ENCODE data around the gene TMEM219. TPM values are rescaled to one million over a fixed set of nuclear protein-coding genes. Genes with fewer than 3 reads are reported as not detected.

Gene TMEM219
- total and polyA plus RNA-seq, 9 donors: 49.5 to 73.8 (median 61.7) TPM

- Histone ChIP-seq H3K36me3 (ENCODE audit: control insufficient read depth, insufficient read depth, low read length) (peaks cover 63% of the 10 kb centered on the region), H3K4me3 (ENCODE audit: low read length) (no peak overlapping the region), H3K27ac (ENCODE audit: low read length) (no peak overlapping the region), H3K27me3 (ENCODE audit: control insufficient read depth, insufficient read depth, low read length) (no peaks in the 10 kb centered on the region), H3K4me1 (ENCODE audit: control insufficient read depth, insufficient read depth, low read length) (peaks cover 38% of the 10 kb centered on the region), H3K9me3 (replicated peaks; ENCODE audit: control insufficient read depth, low read depth, low read length) (no peaks in the 10 kb centered on the region)
- DNase-seq: no peak
- WGBS (ENCODE audit: insufficient coverage): 89% methylated on average over 1 of the region's 9 CpGs
These were observed 16.8 kb downstream of the TMEM219 start for GRCh38 chr16:29978564-29979270.

GRCh38 chr16:29982560-29983419 is 20.9 kb downstream of the TMEM219 start:
- peaks cover 7% of the 10 kb centered on the region for H3K4me1 ChIP-seq (ENCODE audit: control insufficient read depth, insufficient read depth, low read length)
- no peak overlapping the region for H3K4me3 ChIP-seq (ENCODE audit: low read length)
- H3K36me3 ChIP-seq (ENCODE audit: control insufficient read depth, insufficient read depth, low read length): peaks cover 99% of the 10 kb centered on the region
- H3K27me3 ChIP-seq (ENCODE audit: control insufficient read depth, insufficient read depth, low read length): no peaks in the 10 kb centered on the region
- H3K27ac ChIP-seq (ENCODE audit: low read length): no peak overlapping the region
- WGBS (ENCODE audit: insufficient coverage): 88% methylated on average over 13 of the region's 24 CpGs
- no peaks in the 10 kb centered on the region for H3K9me3 ChIP-seq (replicated peaks; ENCODE audit: control insufficient read depth, low read depth, low read length)
- DNase-seq: no peak

- Histone ChIP-seq H3K9me3 (replicated peaks; ENCODE audit: control insufficient read depth, low read depth, low read length) (no peaks in the 10 kb centered on the region), H3K4me1 (ENCODE audit: control insufficient read depth, insufficient read depth, low read length) (no peaks in the 10 kb centered on the region), H3K27me3 (ENCODE audit: control insufficient read depth, insufficient read depth, low read length) (no peaks in the 10 kb centered on the region), H3K27ac (ENCODE audit: low read length) (no peak overlapping the region), H3K4me3 (ENCODE audit: low read length) (no peak overlapping the region), H3K36me3 (ENCODE audit: control insufficient read depth, insufficient read depth, low read length) (peaks cover 99% of the 10 kb centered on the region)
- 87% methylated on average over 12 of the region's 12 CpGs for WGBS (ENCODE audit: insufficient coverage)
- DNase-seq: no peak
These were observed 21.7 kb downstream of the TMEM219 start for GRCh38 chr16:29983420-29984136.

GRCh38 chr16:29984137-29984763 is 22.4 kb downstream of the TMEM219 start:
- H3K36me3 ChIP-seq (ENCODE audit: control insufficient read depth, insufficient read depth, low read length): peaks cover 99% of the 10 kb centered on the region
- WGBS (ENCODE audit: insufficient coverage): 61% methylated on average over 3 of the region's 6 CpGs
- H3K27ac ChIP-seq (ENCODE audit: low read length): no peak overlapping the region
- H3K27me3 ChIP-seq (ENCODE audit: control insufficient read depth, insufficient read depth, low read length): no peaks in the 10 kb centered on the region
- H3K4me3 ChIP-seq (ENCODE audit: low read length): no peak overlapping the region
- H3K4me1 ChIP-seq (ENCODE audit: control insufficient read depth, insufficient read depth, low read length): no peaks in the 10 kb centered on the region
- no peaks in the 10 kb centered on the region for H3K9me3 ChIP-seq (replicated peaks; ENCODE audit: control insufficient read depth, low read depth, low read length)
- no peak for DNase-seq

GRCh38 chr16:29984764-29985147 is 22.9 kb downstream of the TMEM219 start:
- Histone ChIP-seq H3K27ac (ENCODE audit: low read length) (no peak overlapping the region), H3K4me1 (ENCODE audit: control insufficient read depth, insufficient read depth, low read length) (no peaks in the 10 kb centered on the region), H3K4me3 (ENCODE audit: low read length) (no peak overlapping the region), H3K27me3 (ENCODE audit: control insufficient read depth, insufficient read depth, low read length) (no peaks in the 10 kb centered on the region), H3K36me3 (ENCODE audit: control insufficient read depth, insufficient read depth, low read length) (peaks cover 99% of the 10 kb centered on the region), H3K9me3 (replicated peaks; ENCODE audit: control insufficient read depth, low read depth, low read length) (no peaks in the 10 kb centered on the region)
- 88% methylated on average over 1 of the region's 5 CpGs for WGBS (ENCODE audit: insufficient coverage)
- no peak for DNase-seq

GRCh38 chr16:29985271-29985811 is 23.5 kb downstream of the TMEM219 start:
- Histone ChIP-seq H3K4me1 (ENCODE audit: control insufficient read depth, insufficient read depth, low read length) (no peaks in the 10 kb centered on the region), H3K36me3 (ENCODE audit: control insufficient read depth, insufficient read depth, low read length) (peaks cover 98% of the 10 kb centered on the region), H3K9me3 (replicated peaks; ENCODE audit: control insufficient read depth, low read depth, low read length) (no peaks in the 10 kb centered on the region), H3K27me3 (ENCODE audit: control insufficient read depth, insufficient read depth, low read length) (no peaks in the 10 kb centered on the region), H3K27ac (ENCODE audit: low read length) (no peak overlapping the region), H3K4me3 (ENCODE audit: low read length) (no peak overlapping the region)
- DNase-seq: no peak
- 90% methylated on average over 23 of the region's 28 CpGs for WGBS (ENCODE audit: insufficient coverage)

- no peak for DNase-seq
- Histone ChIP-seq H3K4me1 (ENCODE audit: control insufficient read depth, insufficient read depth, low read length) (no peaks in the 10 kb centered on the region), H3K36me3 (ENCODE audit: control insufficient read depth, insufficient read depth, low read length) (peaks cover 98% of the 10 kb centered on the region), H3K9me3 (replicated peaks; ENCODE audit: control insufficient read depth, low read depth, low read length) (no peaks in the 10 kb centered on the region), H3K27ac (ENCODE audit: low read length) (no peak overlapping the region), H3K4me3 (ENCODE audit: low read length) (no peak overlapping the region), H3K27me3 (ENCODE audit: control insufficient read depth, insufficient read depth, low read length) (no peaks in the 10 kb centered on the region)
- WGBS (ENCODE audit: insufficient coverage): 91% methylated on average over 17 of the region's 20 CpGs
These were observed 24.4 kb downstream of the TMEM219 start for GRCh38 chr16:29986231-29986630.

GRCh38 chr16:29986931-29987330 is 25.1 kb downstream of the TMEM219 start:
- no peaks in the 10 kb centered on the region for H3K9me3 ChIP-seq (replicated peaks; ENCODE audit: control insufficient read depth, low read depth, low read length)
- peaks cover 98% of the 10 kb centered on the region for H3K36me3 ChIP-seq (ENCODE audit: control insufficient read depth, insufficient read depth, low read length)
- H3K27me3 ChIP-seq (ENCODE audit: control insufficient read depth, insufficient read depth, low read length): no peaks in the 10 kb centered on the region
- H3K4me3 ChIP-seq (ENCODE audit: low read length): no peak overlapping the region
- 80% methylated on average over 2 of the region's 5 CpGs for WGBS (ENCODE audit: insufficient coverage)
- H3K4me1 ChIP-seq (ENCODE audit: control insufficient read depth, insufficient read depth, low read length): no peaks in the 10 kb centered on the region
- DNase-seq: no peak
- no peak overlapping the region for H3K27ac ChIP-seq (ENCODE audit: low read length)

- Histone ChIP-seq H3K27ac (ENCODE audit: low read length) (no peak overlapping the region), H3K36me3 (ENCODE audit: control insufficient read depth, insufficient read depth, low read length) (peaks cover 98% of the 10 kb centered on the region), H3K4me3 (ENCODE audit: low read length) (no peak overlapping the region), H3K27me3 (ENCODE audit: control insufficient read depth, insufficient read depth, low read length) (no peaks in the 10 kb centered on the region), H3K9me3 (replicated peaks; ENCODE audit: control insufficient read depth, low read depth, low read length) (no peaks in the 10 kb centered on the region), H3K4me1 (ENCODE audit: control insufficient read depth, insufficient read depth, low read length) (no peaks in the 10 kb centered on the region)
- 94% methylated on average over 34 of the region's 35 CpGs for WGBS (ENCODE audit: insufficient coverage)
- DNase-seq: no peak
These were observed 25.6 kb downstream of the TMEM219 start for GRCh38 chr16:29987371-29988085.

All from muscle of leg (tissue), 11 donors.